HFF-Myc (cell line): Measurements from ENCODE around the gene FKBP5.

Experiments
- DNase-seq: peaks from one replicate; pipeline ENCODE4 v3.0.0-alpha.2; 2011; ENCODE audit warnings: low read depth; ENCODE audit errors: extremely low read depth
- H3K4me3 ChIP-seq: replicated peaks from 2 replicates; pipeline ENCODE4 v1.5.1; 2011; ENCODE audit warnings: low read depth, mild to moderate bottlenecking, control low read depth, low read length
- TF ChIP-seq, protein P1 (sequence below): IDR thresholded peaks from 2 replicates; pipeline ENCODE4 v1.5.1; 2012; ENCODE audit warnings: mild to moderate bottlenecking, low read depth, low read length, control low read depth; ENCODE audit errors: missing control alignments

The FKBP5 gene

DNA sequence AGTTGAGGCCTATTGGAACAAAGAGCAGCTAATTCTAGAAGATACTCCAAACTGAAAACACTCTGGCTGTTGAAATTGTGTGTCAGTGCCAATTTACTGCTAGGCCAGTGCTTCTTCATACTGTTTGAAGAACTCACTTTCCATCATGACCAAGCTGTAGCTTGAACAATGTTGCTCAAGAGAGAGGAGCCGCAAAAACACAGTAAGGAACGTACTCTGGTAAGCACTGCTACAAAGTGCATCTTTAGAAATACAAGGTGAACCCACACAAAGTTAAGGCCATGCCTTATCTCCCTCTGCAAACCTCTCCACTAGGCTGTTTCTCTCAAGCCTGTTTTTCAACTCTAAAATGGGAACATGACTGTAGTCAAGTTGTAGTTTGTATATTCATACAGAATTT is 101.5 kb downstream of the FKBP5 start:
- TF ChIP-seq, protein P1, sequence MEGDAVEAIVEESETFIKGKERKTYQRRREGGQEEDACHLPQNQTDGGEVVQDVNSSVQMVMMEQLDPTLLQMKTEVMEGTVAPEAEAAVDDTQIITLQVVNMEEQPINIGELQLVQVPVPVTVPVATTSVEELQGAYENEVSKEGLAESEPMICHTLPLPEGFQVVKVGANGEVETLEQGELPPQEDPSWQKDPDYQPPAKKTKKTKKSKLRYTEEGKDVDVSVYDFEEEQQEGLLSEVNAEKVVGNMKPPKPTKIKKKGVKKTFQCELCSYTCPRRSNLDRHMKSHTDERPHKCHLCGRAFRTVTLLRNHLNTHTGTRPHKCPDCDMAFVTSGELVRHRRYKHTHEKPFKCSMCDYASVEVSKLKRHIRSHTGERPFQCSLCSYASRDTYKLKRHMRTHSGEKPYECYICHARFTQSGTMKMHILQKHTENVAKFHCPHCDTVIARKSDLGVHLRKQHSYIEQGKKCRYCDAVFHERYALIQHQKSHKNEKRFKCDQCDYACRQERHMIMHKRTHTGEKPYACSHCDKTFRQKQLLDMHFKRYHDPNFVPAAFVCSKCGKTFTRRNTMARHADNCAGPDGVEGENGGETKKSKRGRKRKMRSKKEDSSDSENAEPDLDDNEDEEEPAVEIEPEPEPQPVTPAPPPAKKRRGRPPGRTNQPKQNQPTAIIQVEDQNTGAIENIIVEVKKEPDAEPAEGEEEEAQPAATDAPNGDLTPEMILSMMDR = no peak
- no peak overlapping the region for H3K4me3 ChIP-seq
- DNase-seq = no peak

DNA sequence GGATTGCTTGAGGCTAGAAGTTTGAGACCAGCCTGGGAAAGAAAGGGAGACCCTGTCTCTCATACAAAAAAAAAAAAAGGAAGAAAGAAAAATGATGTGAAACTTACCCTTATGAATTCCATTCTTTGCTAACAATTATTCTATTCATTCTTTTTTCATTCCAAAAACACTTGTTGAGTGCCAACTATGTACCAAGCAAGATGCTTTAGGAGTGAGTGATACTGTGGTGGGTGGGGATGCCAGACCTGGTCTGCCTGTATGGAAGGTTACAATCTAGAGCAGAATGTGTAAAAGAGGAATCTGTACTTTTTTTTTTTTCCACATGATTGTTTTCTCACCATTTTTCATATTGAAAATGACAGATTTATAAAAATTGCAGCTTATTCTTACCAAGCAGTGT is 102.2 kb downstream of the FKBP5 start:
- TF ChIP-seq, protein P1 = no peak

DNA sequence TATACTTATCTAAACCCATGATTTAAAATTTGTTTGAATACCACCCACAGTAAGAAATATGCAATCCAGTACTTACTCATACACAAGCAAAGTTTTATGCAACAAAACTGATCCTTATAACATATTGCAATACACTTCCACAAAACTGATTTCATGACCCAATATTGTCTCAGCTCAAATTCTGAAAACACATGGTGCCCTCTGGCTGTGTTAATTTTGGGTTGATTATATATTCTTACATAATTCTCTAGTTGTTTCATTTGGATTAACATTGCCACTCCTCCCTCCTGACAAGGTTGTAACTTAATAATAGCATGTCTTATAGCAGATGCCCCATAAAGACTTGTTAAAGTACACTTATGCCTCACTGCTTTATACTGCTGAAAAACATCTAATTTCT is 103.1 kb downstream of the FKBP5 start:
- TF ChIP-seq, protein P1 = no peak
- DNase-seq = no peak
- H3K4me3 ChIP-seq = no peak overlapping the region

More for the DNA sequence above, 102.2 kb downstream of the FKBP5 start:
- DNase-seq = no peak
- no peak overlapping the region for H3K4me3 ChIP-seq

DNA sequence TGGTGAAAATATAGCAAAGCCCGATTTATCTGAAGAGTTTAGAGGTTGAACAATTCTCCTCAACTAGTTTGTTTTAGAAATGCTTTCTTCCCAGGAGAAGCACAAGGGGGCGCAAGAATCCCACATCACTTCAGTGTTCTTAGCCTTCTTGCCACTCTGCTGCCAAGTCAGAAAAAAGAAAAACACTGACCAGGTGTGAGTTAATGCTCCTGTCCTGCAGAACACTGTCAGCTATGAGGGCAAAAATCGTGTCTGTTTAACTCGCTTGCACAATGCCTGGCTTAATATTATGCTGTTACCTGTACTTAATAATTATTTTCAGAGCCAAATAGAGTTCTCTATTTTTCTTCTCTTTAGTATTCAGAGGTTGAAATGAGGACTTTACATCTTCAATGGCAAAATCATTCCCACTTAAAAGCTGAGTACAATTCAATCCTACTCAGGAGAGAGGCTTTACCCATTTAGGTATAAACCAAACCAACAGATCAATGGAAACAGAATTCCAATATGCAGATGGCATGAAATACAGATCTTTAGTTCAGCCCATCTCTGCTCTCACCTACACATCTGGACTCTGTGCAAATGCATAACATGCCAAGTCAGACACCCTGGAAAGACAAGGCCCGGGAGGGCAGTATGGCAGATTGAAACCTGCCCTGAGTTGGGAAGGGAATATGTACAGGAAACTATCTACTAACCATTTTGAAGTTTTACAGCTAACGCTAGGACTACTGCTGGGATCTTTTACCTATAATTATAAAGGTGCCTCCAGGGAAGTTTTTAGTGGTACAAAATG is 104.6 kb downstream of the FKBP5 start:
- DNase-seq = peak; percentile 53
- TF ChIP-seq, protein P1 = peak; percentile 80
- no peak overlapping the region for H3K4me3 ChIP-seq

DNA sequence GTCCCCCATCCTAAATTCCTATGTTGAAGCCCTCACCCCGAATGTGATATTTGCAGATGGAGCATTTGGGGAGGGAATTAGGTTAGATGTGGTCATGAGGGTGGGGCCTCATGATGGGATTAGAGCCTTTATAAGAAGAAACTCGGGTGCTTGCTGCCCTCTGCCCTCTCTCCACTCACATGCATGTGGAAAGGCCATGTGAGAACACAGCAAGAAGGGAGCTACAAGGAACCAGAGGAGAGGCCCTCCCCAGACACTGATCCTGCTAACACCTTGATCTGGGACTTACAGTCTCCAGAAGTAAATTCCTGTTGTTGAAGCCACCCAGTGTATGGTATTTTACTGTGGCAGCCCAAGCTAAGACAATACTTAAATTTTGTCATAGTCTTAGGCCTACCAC is 106.4 kb downstream of the FKBP5 start:
- TF ChIP-seq, protein P1 = no peak
- no peak for DNase-seq
- H3K4me3 ChIP-seq = no peak overlapping the region

DNA sequence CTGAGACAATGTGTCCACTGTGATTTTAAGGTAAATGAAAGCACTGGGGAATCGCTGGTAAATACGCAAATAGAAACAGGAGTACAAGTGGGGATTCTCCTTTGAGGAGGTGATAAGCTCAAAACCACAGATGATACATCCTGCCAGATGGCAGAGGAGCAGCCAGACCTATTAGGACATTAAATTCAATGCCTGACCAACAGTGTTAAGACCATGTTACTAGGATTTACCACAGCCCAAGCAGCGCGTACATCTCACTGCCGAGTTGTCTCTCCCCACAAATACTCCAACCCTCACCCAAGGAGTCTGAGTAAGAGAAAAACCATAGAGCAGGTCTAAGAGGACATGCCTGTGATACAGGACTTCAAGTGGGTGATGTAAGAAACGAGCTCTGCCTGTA is 107.1 kb downstream of the FKBP5 start:
- no peak overlapping the region for H3K4me3 ChIP-seq
- TF ChIP-seq, protein P1 = no peak
- no peak for DNase-seq
